Adrenal gland (tissue), 12 donors: Measurements from ENCODE around the gene DNASE1L2. TPM values are rescaled to one million over a fixed set of nuclear protein-coding genes. Genes with fewer than 3 reads are reported as not detected.

Experiments used
- DNase-seq, 7 donors: peaks; one replicate each; pipeline ENCODE4 v3.0.0-alpha.2; 2019 to 2020
- H3K27ac ChIP-seq, 5 donors: fragments of 200-600 bp; sonication (generic) in 4 of 5; 1 replicate in 3 of 5; 2 replicates in 2 of 5; pipeline versions ENCODE4 v1.5.1 to v1.8.0; 2016 to 2020; ENCODE audit warnings: mild to moderate bottlenecking in 1 of 5
- H3K27me3 ChIP-seq: fragments of 200-600 bp; 2 replicates; pipeline ENCODE4 v1.8.0; 2021
- H3K36me3 ChIP-seq, 2 donors: fragments of 200-600 bp; replicated peaks in 1 of 2; 1 replicate in 1 of 2; 2 replicates in 1 of 2; pipeline versions ENCODE4 v1.5.1 to v1.8.0; 2018 to 2022
- H3K4me1 ChIP-seq, 2 donors: fragments of 200-600 bp; replicated peaks in 1 of 2; 1 replicate in 1 of 2; 2 replicates in 1 of 2; pipeline versions ENCODE4 v1.5.1 to v1.8.0; 2018 to 2021
- H3K4me3 ChIP-seq, 4 donors: fragments of 200-600 bp; sonication (generic) in 3 of 4; one replicate each; pipeline ENCODE4 v1.5.1; 2016 to 2018
- H3K9me3 ChIP-seq, 3 donors: fragments of 200-600 bp; sonication (generic) in 1 of 3; replicated peaks in 1 of 3; 1 replicate in 2 of 3; 2 replicates in 1 of 3; pipeline versions ENCODE4 v1.5.1 to v1.8.0; 2016 to 2021
- CTCF ChIP-seq, 6 experiments: fragments of 450-650 bp in 4 of 6; fragments of 200-600 bp in 2 of 6; sonication (generic) in 1 of 6; IDR thresholded peaks; 1 replicate in 5 of 6; 2 replicates in 1 of 6; pipeline versions ENCODE4 v1.5.1 to v1.8.0; 2016 to 2021; ENCODE audit warnings: antibody characterized with exemption in 6 of 6, mild to moderate bottlenecking in 2 of 6, moderate library complexity in 1 of 6
- POLR2A ChIP-seq, 2 donors: fragments of 450-650 bp; IDR thresholded peaks; one replicate each; pipeline ENCODE4 v1.6.1; 2017; ENCODE audit warnings: antibody characterized with exemption in 2 of 2, mild to moderate bottlenecking in 2 of 2, moderate library complexity in 1 of 2
- WGBS, 4 donors: extraction: QIAGEN DNeasy Blood & Tissue Kit in 2 of 4; methylation state at CpG; one replicate each; pipeline versions ENCODE4 v1.1.5 to v1.1.7; 2013 to 2017; 5-methylcytosine and 5-hydroxymethylcytosine counted together
- intact Hi-C, 2 donors: fragments of 100-400 bp; cut with DNase I; formaldehyde crosslinking; loops; one replicate each; pipeline versions ENCODE4 v1.14.1 to v1.15.0; 2022 to 2023
- polyA plus RNA-seq, 3 donors: library from polyadenylated mRNA; stranded (reverse); fragments of 200-250 nt in 2 of 3; fragments of 350-450 nt in 1 of 3; fragmentation: Illumina TruSeq in 1 of 3; extraction: RNeasy Lipid Tissue Mini Kit (QIAGEN cat#74804) in 1 of 3; gene quantifications; one replicate each; pipeline ENCODE4 v1.2.3, GENCODE V29; 2013 to 2014
- total RNA-seq, 9 donors: library from RNA; depleted of rRNA in 4 of 9; stranded (reverse); fragments of >200 nt in 4 of 9; fragments of 120-200 nt in 1 of 9; fragmentation: NEBNext Ultra II Directional in 1 of 9; extraction: Animal tissue kit (Norgen Biotek cat#: 25700) in 1 of 9; gene quantifications; one replicate each; pipeline versions ENCODE4 v1.1.0 to v1.2.4, GENCODE V29; 2013 to 2023
- donor health status: healthy with polysubstance abuse.
- donor health status: Bipolar disorder and iron deficiency.
- donor health status: DM: yes; HTN: yes; CAD: no.
- donor health status: DM: no; HTN: no; CAD: no.
- donor health status: DM: no; HTN: no; CAD: no.
- donor health status: DM: yes; HTN: yes; CAD: no.

The DNASE1L2 gene
- total and polyA plus RNA-seq, 12 donors, result 0.25 to 6.0 (median 0.89) TPM; not detected in 2

- 84 to 93% (median 85%) methylated on average over 13 to 25 of the region's 25 CpGs; no CpG with 5 or more reads in 1 of the 4 donors for WGBS, 4 donors
- H3K27me3 ChIP-seq, result no peaks in the 10 kb centered on the region
These were observed 46.9 kb upstream of the DNASE1L2 start for GRCh38 chr16:2189252-2189893.

DNA sequence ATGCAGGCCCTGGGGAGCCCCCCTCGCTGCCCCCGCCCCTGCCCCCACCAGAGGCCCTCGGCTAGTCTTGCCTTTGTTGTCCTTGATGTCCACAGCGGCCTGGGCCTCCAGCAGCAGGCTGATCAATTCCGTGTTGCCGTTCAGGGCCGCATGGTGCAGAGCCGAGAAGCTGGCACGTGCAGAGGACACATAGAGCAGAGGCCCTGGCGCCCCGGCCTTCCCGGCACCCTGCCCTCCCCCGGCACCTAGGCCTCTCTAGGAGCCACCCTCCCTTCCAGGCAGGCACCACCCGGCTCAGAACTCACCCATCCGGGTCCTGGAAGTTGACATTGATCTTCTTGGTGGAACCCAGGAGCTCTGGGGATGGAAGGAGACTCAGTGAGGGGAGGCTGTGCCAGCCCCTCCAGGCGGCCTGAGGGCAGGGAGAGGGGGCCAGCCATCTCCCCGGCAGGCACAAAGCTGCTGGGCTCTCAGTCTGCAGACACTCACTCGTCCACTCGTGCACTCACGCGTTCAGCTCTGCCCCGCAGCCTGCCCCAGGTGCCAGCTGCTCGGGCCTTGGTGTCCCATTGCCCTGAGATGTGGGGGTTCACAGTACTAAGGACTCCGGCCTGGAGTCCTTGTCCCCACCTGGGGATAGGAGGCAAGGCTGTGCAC lies 46.1 kb upstream of the DNASE1L2 start:
- Histone ChIP-seq H3K4me3 (no peak overlapping the region), H3K27ac (no peak overlapping the region), H3K4me1 (no peaks in the 10 kb centered on the region), H3K9me3 (no peaks in the 10 kb centered on the region), H3K36me3 (no peaks in the 10 kb centered on the region), H3K27me3 (peaks cover 5% of the 10 kb centered on the region)
- intact Hi-C loops, result no loop called here
- WGBS, 4 donors, result 66 to 76% (median 68%) methylated on average over 9 to 24 of the region's 24 CpGs
- DNase-seq, result no peak
- no peak for TF ChIP-seq POLR2A (IDR thresholded peaks at IDR 0.05)
- no peak for TF ChIP-seq CTCF (IDR thresholded peaks at IDR 0.05)

More at GRCh38 chr16:2189252-2189893, 46.9 kb upstream of the DNASE1L2 start:
- no peaks in the 10 kb centered on the region for H3K4me1 ChIP-seq
- TF ChIP-seq CTCF (IDR thresholded peaks at IDR 0.05), result no peak
- TF ChIP-seq POLR2A (IDR thresholded peaks at IDR 0.05), result no peak
- H3K27ac ChIP-seq, result no peak overlapping the region
- H3K9me3 ChIP-seq, result no peaks in the 10 kb centered on the region
- H3K4me3 ChIP-seq, result no peak overlapping the region
- intact Hi-C loops, result no loop called here
- no peak for DNase-seq
- no peaks in the 10 kb centered on the region for H3K36me3 ChIP-seq

GRCh38 chr16:2190659-2191445 lies 45.4 kb upstream of the DNASE1L2 start:
- intact Hi-C loops, result no loop called here
- Histone ChIP-seq H3K4me3 (no peak overlapping the region), H3K9me3 (no peaks in the 10 kb centered on the region)

More at GRCh38 chr16:2190659-2191445, 45.4 kb upstream of the DNASE1L2 start:
- DNase-seq, result no peak
- TF ChIP-seq CTCF (IDR thresholded peaks at IDR 0.05), result no peak
- TF ChIP-seq POLR2A (IDR thresholded peaks at IDR 0.05), result no peak
- Histone ChIP-seq H3K27ac (no peak overlapping the region), H3K27me3 (peaks cover 13% of the 10 kb centered on the region), H3K36me3 (no peaks in the 10 kb centered on the region), H3K4me1 (peaks cover 0 to 6% of the 10 kb centered on the region in 2 donors)
- WGBS, 4 donors, result 65 to 85% (median 79%) methylated on average over 5 to 25 of the region's 25 CpGs
